ENCODE measurements around the gene HAP1.

The HAP1 gene

GRCh38 chr17:41773731-41774193, 39.3 kb upstream of the HAP1 start:
- Histone ChIP-seq H3K36me3 (ENCODE audit: insufficient read depth) (no peaks in the 10 kb centered on the region), H4K20me1 (ENCODE audit: insufficient read depth) (no peaks in the 10 kb centered on the region), H2AFZ (ENCODE audit: low read depth) (no peak overlapping the region), H3K9ac (no peak overlapping the region), H3K4me1 (ENCODE audit: low read depth, poor library complexity, severe bottlenecking) (peaks cover 14% of the 10 kb centered on the region), H3K79me2 (ENCODE audit: insufficient read depth, low read depth) (peaks cover 7% of the 10 kb centered on the region; the same call in 1 of the 2 replicates), H3K27me3 (ENCODE audit: insufficient read depth, low read depth) (no peaks in the 10 kb centered on the region), H3K4me2 (no peak overlapping the region), H3K4me3 (IDR thresholded peaks at IDR 0.05; ENCODE audit: insufficient read depth, low read depth, low read length) (no peak overlapping the region), H3K27ac (no peak overlapping the region)
- TF ChIP-seq CTCF (conservative IDR thresholded peaks at IDR 0.05; ENCODE audit: low read depth, low read length) = no peak

GRCh38 chr17:41773190-41773588, 38.7 kb upstream of the HAP1 start:
- no peaks in the 10 kb centered on the region for H3K27me3 ChIP-seq (ENCODE audit: insufficient read depth, low read depth)
- peaks cover 7% of the 10 kb centered on the region; the same call in 1 of the 2 replicates for H3K79me2 ChIP-seq (ENCODE audit: insufficient read depth, low read depth)
- no peak for TF ChIP-seq CTCF (conservative IDR thresholded peaks at IDR 0.05; ENCODE audit: low read depth, low read length)
- no peak overlapping the region for H2AFZ ChIP-seq (ENCODE audit: low read depth)
- H4K20me1 ChIP-seq (ENCODE audit: insufficient read depth) = no peaks in the 10 kb centered on the region
- no peak overlapping the region for H3K9ac ChIP-seq
- no peak overlapping the region for H3K4me3 ChIP-seq (IDR thresholded peaks at IDR 0.05; ENCODE audit: insufficient read depth, low read depth, low read length)
- H3K27ac ChIP-seq = no peak overlapping the region
- H3K4me2 ChIP-seq = no peak overlapping the region
- peaks cover 14% of the 10 kb centered on the region for H3K4me1 ChIP-seq (ENCODE audit: low read depth, poor library complexity, severe bottlenecking)
- no peaks in the 10 kb centered on the region for H3K36me3 ChIP-seq (ENCODE audit: insufficient read depth)

GRCh38 chr17:41772586-41773189, 38.2 kb upstream of the HAP1 start:
- no peak overlapping the region for H3K9ac ChIP-seq

GRCh38 chr17:41772218-41772585, 37.8 kb upstream of the HAP1 start:
- Histone ChIP-seq H3K27me3 (ENCODE audit: insufficient read depth, low read depth) (no peaks in the 10 kb centered on the region), H3K9ac (no peak overlapping the region), H3K4me2 (no peak overlapping the region), H3K4me3 (IDR thresholded peaks at IDR 0.05; ENCODE audit: insufficient read depth, low read depth, low read length) (no peak overlapping the region), H4K20me1 (ENCODE audit: insufficient read depth) (no peaks in the 10 kb centered on the region), H2AFZ (ENCODE audit: low read depth) (no peak overlapping the region), H3K79me2 (ENCODE audit: insufficient read depth, low read depth) (peaks cover 7% of the 10 kb centered on the region; the same call in 1 of the 2 replicates), H3K4me1 (ENCODE audit: low read depth, poor library complexity, severe bottlenecking) (peaks cover 14% of the 10 kb centered on the region), H3K36me3 (ENCODE audit: insufficient read depth) (no peaks in the 10 kb centered on the region), H3K27ac (no peak overlapping the region)
- no peak for TF ChIP-seq CTCF (conservative IDR thresholded peaks at IDR 0.05; ENCODE audit: low read depth, low read length)

More at GRCh38 chr17:41772586-41773189, 38.2 kb upstream of the HAP1 start:
- Histone ChIP-seq H3K4me3 (IDR thresholded peaks at IDR 0.05; ENCODE audit: insufficient read depth, low read depth, low read length) (no peak overlapping the region), H3K4me2 (no peak overlapping the region), H3K27ac (no peak overlapping the region), H2AFZ (ENCODE audit: low read depth) (no peak overlapping the region), H4K20me1 (ENCODE audit: insufficient read depth) (no peaks in the 10 kb centered on the region), H3K79me2 (ENCODE audit: insufficient read depth, low read depth) (peaks cover 7% of the 10 kb centered on the region; the same call in 1 of the 2 replicates), H3K36me3 (ENCODE audit: insufficient read depth) (no peaks in the 10 kb centered on the region), H3K27me3 (ENCODE audit: insufficient read depth, low read depth) (no peaks in the 10 kb centered on the region), H3K4me1 (ENCODE audit: low read depth, poor library complexity, severe bottlenecking) (peaks cover 14% of the 10 kb centered on the region)
- no peak for TF ChIP-seq CTCF (conservative IDR thresholded peaks at IDR 0.05; ENCODE audit: low read depth, low read length)

Data from KMS-11 (cell line).